NAMALWA (cell line): ENCODE measurements around the gene D2HGDH.
A peak's percentile ranks its signal among the peaks of the same experiment; 100 is the strongest.
"Not testable (repeated sequence)": the region's sequence is repeated elsewhere in the genome, so short reads cannot be mapped to it uniquely, and the experiment has no call there.

ENCODE experiments used
- DNase-seq: peaks from one replicate; pipeline ENCODE4 v3.0.0-alpha.2; 2015; ENCODE audit warnings: low spot score

D2HGDH gene

GRCh38 chr2:241724975-241725870 lies 9.2 kb upstream of the D2HGDH start:
- DNase-seq, result no peak

- no peak for DNase-seq
Observed at GRCh38 chr2:241726459-241726858, 8.0 kb upstream of the D2HGDH start.

GRCh38 chr2:241728000-241728399 lies 6.4 kb upstream of the D2HGDH start:
- DNase-seq, result no peak

GRCh38 chr2:241728627-241729026 lies 5.8 kb upstream of the D2HGDH start:
- DNase-seq, result no peak

DNA sequence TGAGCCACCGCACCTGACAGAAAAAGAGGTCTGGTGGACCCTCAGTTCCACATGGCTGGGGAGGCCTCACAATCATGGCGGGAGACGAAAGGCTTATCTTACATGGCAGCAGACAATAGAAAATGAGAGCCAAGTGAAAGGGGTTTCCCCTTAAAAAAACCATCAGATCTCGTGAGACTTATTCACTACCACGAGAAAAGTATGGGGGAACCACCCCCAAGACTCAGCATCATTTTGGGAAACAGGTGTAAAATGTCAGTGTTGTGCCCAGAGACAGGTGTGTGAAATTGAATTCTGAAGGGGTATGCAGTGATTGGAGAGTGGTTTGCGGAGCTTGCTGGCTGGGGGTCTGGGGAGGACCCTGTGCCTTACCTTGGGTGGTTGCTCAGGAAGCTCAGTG lies 4.6 kb upstream of the D2HGDH start:
- DNase-seq, result no peak

- DNase-seq, result no peak
Observed at GRCh38 chr2:241730671-241731293, 3.6 kb upstream of the D2HGDH start.

GRCh38 chr2:241732513-241733186 lies 1.8 kb upstream of the D2HGDH start:
- peak; percentile 70 for DNase-seq

DNA sequence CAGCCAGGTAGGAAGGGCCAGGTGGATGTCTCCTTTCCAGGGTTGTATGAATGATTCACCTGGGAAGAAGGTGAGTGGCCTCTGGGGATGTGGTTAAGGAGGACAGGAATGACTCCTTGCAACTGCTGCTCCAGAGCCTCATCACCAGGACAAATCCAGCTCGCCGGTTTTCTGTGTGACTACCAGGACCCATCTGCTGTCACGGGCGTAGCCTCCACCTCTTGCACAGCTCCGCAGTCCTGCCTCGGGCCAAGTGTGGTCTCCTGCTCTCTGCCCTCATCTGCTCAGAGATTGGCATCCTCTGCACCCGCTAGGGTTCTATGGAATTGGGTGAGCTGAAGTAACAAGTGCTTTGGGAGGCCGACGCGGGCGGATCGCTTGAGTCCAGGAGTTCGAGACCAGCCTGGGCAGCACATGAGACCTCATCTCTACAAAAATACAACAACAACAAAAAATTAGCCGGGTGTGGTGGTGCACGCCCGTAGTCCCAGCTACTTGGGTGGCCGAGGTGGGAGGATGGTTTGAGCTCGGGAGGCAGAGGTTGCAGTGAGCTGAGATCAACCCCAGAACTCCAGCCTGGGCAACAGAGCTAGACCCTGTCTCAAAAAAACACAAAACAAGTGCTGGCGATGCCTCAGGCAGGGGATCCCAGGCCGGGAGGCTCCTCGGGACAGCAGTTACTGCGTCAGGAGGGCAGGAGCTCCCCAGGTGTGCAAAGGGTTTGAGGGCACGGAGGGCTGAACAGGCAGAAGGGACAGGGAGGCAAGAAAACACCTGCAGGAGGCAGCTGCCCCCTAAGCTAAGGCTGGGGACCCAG lies 831 bp upstream of the D2HGDH start:
- peak; percentile 7 for DNase-seq

DNA sequence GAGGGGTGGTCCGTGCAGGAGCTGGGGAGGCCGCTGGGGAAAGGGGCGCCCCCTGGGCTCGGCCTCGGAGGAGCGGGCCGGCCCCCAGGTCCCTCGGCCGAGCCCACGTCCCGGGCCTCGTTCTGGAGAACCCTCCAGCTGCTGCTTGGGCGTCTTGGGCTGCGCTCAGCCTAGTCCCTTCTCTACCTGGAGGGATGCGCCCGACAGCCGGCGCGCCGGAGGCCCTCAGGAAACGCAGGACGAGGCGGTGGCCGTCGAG lies 293 bp upstream of the D2HGDH start:
- DNase-seq, result no peak

- no peak for DNase-seq
Observed at GRCh38 chr2:241736111-241736510, 1.7 kb downstream of the D2HGDH start.

DNA sequence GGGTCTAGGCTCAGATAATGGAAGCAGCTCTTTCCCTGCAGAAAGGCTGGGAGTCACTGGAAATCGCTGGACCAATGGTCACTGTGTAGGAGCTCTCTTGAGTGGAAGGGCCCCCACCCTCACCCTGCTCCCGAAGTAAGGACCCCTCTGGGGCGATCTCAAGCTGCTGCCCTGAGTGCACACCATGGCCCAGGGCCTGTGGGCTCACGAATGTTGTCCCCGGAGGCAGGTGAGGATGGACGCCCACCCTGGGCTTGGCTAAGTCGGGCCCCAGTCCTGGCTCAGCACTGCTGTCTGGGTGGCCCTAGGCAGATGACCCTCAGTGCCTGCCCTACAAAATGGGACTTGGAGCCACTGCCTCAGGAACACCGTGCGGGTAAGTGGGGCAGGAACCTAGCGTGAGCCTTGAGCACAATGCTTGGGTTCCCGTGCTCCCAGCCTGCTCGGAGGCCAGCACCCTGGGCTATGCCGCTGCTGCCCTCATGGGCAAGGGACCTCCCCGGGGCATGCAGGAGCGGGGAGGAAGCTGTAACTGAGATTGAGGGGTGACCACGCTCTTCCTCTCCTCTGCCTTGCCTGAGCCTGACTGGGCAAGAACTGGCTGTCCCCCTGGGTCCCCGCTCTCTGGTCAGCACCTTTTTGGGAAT lies 3.7 kb downstream of the D2HGDH start:
- no peak for DNase-seq

- no peak for DNase-seq
Observed at GRCh38 chr2:241739177-241739576, 4.7 kb downstream of the D2HGDH start.

- no peak for DNase-seq
Observed at GRCh38 chr2:241739651-241740050, 5.2 kb downstream of the D2HGDH start.

DNA sequence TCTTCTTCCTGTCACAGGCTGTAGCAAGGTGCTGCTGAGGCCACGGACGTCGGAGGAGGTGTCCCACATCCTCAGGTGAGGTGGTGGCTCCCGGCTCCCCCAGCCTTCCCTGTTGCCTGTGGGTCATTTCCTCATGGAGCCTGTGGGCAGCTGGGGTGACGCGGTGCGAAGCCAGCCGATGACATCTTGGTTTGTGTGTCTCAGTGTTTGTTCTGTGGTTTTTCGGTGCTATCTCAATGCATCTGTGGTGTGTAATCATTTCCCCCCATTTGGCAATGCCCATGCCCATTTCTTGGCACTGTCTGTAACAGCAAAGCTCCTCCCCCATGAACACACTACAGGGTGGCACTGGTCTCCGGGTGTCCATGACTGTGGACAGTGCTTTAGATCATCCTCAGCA lies 6.6 kb downstream of the D2HGDH start:
- DNase-seq, result no peak

GRCh38 chr2:241742320-241742939 lies 8.0 kb downstream of the D2HGDH start:
- DNase-seq, result no peak

DNA sequence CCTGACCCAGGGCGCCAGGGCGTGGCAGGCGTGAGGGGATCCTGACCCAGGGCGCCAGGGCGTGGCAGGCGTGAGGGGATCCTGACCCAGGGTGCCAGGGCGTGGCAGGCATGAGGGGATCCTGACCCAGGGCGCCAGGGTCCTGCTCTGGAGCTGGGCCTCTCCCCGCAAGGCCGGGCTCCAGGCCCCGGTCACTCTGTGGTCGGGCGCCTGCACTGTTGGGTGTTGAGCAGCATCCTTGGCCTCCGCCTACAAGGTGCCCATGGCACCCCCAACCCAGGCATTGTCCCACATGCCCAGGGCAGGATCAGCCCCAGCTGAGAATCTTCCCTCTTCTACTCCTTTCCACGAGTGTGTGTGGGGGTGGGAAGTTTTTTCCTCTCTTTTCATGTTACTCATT lies 8.6 kb downstream of the D2HGDH start:
- not testable (repeated sequence) for DNase-seq

- no peak for DNase-seq
Observed at GRCh38 chr2:241743620-241744019, 9.2 kb downstream of the D2HGDH start.

DNA sequence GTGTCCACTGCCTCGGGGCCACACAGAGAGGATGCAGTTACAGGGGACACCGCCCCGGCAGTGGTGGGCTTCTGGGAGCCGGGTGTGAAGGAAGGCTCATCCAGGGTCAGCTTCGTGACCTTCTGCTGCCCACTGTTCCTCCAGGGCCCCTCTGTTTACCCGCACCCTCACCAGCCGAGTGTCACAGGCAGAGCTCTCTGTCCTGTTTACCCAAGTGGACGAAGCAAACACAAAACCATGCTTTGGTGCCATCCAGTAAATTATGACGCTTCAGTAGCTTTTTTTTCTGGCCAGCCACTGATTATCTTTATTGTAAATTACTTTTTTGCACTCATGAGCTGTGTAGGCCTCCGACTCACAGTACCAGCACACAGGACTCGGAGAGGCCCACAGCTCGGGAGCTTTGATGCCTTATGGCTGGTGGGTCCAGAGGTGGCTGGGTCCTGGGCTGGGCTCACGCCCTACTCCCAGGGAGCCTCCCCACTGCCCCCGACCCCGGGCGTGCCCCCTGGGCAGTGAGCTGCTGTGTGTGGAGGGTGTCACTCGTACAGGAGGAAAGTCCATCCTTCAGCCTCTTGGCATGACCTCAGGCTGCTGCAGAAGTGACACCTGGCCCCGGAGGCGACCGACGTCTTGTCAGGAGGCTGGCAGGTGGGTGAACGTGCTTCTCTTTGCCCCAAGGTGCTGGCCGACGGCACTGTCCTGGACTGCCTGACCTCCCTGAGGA lies 9.8 kb downstream of the D2HGDH start:
- DNase-seq, result no peak

GRCh38 chr2:241745276-241745675 lies 10.8 kb downstream of the D2HGDH start:
- no peak for DNase-seq

DNA sequence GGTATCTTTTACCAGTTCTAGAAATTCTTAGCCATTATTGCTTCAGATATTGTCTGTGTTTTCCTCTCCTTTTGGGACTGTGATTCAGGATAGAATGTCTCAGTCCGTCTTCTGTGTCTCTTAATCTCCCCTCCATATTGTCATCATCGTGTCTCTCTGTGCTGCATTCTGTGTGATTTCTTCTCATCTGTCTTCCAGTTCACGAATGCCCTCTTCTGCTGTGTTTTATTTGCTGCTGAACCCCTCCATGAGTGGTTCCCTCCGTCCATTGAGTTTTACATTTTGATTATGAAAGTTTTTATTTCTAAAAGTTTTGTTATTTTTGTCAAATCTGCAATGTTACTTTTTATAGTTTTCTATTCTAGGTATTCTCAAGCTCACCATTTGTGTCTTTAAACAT lies 11.7 kb downstream of the D2HGDH start:
- no peak for DNase-seq
